Eye (tissue), 1 donor: ENCODE measurements around the gene CRYM.
"Not testable (repeated sequence)": the region's sequence is repeated elsewhere in the genome, so short reads cannot be mapped to it uniquely, and the experiment has no call there.

Experiments
- DNase-seq: peaks from one replicate; pipeline ENCODE4 v3.0.0-alpha.2; 2015

Gene CRYM

DNA sequence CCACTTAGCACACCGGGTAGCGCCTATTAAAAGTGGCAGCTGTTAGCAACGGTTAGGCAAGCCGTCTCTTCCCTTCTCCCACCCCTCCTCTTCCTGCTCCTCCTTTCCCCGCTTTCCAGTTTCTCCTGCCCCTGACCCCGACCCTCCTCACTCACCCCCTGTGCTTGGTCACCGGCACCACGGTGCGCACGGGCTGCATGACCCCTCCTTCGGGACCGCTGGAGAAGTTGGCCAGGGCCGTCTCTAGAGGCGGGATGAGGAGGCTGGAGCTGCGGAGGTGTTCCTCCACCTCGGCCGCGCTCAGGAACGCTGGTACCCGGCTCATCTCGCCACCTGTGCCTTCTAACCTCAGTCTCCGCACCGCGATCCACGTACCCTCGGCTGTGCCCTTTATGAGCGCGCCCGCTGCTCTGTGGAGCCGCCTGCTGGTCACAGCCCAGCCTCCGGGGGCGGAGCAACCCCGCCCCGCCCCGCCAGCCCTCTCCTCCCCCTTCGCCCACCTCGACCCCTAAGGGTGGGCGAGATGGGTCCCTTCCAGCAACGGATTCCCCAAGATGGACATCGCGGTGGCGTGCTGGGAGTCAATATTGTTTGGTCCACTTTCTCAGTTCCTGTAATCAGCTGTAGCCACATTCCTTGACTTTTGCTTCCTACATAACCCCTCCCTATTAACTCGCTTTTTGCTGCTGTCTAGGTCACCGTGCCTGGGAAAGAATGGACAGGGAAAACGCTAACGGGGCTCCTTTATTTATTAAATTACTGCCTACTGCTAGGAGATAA lies at the start of gene CRYM:
TSS of gene CRYM (minus strand) at position 364 of the 780 bp plus-strand sequence. CDS start at position 325, 39 bp downstream.
- peak; percentile 87 for DNase-seq

DNA sequence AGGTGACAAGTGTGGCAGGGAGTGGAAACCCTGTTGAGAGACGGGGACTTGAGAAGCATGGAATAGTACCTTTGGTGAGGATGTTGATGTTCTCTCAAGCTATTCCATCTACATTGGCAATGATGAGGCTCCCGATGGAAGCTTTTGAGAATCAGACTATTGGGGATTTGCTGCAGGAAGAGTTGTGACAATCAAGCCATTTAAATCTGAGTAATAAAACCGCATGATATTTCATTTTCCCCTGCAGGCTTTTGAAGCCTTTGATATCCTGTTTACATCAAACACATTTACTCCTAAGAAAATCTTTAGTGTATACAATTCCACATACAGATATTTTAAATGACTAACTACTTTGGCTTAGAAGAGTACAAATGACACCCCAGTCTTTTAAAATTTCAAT lies 49.0 kb upstream of the CRYM start:
- DNase-seq = no peak

DNA sequence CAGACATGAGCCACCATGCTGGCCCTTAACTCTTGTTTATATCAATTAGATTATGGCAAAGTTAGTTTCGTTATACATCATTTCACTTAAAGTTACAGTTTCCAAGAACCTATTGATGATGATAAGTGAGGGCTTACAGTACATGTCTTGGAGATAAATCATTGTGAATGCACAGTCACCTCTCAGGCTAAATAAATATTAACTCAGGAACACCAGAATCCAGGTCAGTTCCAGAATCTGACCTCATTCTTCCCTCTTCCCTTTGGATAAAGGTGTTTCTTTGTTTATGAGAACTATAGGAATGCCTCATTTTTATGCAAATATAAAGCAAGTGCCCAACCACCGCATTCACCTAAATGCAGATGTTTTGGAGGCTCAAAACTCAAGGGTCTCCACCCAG lies 48.4 kb upstream of the CRYM start:
- no peak for DNase-seq

DNA sequence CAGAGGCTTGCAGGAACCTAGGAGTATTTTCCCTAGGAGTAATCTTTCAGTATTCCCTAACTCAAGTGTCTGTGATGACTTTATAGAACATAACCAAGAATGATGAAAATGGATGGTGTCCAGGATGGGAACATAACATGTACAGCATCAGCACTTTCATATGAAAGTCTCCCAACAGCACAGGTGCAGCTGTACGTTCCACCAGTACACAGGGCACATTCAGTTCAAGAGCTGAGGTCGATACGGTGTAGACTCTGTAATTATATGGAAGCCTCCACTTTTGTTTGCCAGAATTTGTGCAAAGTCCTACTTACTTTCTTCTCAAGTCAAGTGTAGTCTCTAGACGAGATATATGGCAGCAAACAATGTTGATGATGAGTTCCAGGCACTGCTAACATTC lies 46.2 kb upstream of the CRYM start:
- no peak for DNase-seq

DNA sequence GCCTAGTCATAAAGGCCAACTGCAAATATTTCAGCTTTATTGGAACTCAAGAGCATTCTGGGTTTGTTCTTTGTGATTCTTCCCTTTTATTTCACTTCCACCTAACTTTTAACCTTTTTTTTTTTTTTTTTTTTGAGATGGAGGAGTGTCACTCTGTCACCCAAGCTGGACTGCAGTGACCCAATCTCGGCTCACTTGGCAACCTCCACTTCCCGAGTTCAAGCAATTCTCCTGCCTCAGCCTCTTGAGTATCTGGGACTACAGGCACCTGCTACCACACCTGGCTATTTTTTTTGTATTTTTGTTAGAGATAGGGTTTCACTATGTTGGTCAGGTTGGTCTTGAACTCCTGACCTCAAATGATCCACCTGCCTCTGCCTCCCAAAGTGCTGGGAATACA lies 44.2 kb upstream of the CRYM start:
- not testable (repeated sequence) for DNase-seq

DNA sequence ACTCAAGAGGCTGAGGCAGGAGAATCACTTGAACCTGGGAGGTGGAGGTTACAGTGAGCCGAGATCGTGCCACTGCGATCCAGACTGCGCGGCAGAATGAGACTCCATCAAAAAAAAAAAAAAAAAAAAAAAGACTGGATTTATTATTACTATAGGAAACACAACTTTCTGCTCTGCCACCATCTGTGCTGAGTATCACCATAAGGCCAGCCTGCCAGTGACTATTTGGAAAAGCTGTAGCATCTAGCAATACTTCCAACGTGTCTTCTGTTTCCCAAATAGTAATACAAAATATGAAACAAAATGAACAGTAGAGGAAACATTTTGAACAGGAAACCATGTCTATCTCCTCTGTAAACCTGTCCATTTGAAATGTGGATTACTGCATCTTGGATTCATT lies 43.6 kb upstream of the CRYM start:
- no peak for DNase-seq

DNA sequence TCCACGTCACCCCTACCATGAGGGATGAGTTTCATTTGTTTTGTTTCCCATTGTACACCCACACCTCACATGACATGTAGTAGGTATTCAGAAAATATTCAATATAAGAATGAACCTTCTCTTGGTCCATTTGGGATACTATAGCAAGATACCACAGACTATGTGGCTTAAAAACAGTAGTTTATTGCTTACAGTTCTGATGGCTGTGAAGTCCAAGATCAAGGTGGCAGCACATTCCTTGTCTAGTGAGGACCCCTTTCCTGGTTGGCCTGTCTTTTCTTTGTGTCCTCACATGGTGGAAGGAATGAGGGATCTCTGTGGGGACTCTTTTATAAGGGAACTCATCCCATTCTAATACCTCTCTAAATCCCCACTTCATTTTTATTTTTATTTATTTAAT lies 36.2 kb upstream of the CRYM start:
- DNase-seq = no peak

DNA sequence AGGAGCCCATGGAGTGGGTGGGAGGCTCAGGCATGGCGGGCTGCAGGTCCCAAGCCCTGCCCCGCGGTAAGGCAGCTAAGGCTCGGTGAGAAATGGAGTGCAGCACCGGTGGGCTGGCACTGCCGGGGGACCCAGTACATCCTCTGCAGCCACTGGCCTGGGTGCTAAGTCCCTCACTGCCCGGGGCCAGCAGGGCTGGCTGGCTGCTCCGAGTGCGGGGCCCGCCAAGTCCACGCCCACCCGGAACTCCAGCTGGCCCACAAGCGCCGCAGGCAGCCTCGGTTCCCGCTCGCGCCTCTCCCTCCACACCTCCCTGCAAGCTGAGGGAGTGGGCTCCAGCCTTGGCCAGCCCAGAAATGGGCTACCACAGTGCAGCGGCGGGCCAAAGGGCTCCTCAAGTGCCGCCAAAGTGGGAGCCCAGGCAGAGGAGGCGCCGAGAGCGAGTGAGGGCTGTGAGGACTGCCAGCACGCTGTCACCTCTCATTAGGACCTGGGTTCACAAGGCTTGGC lies 34.8 kb upstream of the CRYM start:
- DNase-seq = not testable (repeated sequence)

DNA sequence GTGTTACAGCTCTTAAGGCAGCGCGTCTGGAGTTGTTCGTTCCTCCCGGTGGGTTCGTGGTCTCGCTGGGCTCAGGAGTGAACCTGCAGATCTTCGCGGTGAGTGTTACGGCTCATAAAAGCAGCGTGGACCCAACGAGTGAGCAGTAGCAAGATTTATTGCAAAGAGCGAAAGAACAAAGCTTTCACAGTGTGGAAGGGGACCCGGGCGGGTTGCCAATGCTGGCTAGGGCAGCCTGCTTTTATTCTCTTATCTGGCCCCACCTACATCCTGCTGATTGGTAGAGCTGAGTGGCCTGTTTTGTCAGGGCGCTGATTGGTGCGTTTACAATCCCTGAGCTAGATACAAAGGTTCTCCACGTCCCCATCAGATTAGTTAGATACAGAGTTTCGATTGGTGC lies 34.0 kb upstream of the CRYM start:
- not testable (repeated sequence) for DNase-seq

DNA sequence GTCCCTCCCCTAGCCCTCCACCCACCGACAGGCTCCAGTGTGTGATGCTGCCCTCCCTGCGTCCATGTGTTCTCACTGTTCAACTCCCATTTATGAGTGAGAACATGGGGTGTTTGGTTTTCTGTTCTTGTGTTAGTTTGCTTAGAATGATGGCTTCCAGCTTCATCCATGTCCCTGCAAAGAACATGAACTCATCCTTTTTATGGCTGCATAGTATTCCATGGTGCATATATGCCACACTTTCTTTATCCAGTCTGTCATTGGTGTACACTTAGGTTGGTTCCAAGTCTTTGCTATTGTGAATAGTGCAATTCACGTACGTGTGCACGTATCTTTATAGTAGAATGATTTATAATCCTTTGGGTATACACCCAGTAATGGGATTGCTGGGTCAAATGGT lies 28.6 kb upstream of the CRYM start:
- not testable (repeated sequence) for DNase-seq

DNA sequence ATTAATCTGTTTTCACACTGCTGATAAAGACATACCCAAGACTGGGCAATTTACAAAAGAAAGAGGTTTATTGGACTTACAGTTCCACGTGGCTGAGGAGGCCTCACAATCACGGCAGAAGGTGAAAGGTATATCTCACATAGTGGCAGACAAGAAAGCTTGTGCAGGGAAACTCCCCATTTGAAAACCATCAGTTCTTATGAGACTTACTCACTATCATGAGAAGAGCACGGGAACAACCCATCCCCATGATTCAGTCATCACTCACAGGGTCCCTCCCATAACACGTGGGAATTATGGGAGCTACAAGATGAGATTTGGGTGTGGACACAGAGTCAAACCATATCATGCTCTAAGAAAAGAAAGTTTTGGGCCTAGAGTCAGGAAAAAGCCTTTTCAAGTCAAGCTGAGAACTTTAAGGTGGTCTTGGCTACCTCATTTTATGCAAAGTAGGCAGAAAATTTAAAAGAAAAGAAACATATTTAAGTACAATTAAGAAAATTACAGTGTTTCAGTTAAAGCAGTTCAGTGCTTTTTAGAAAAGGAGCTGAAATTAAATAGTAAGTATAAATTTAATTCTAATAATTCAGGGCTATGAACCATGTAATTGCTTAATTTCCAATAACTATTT lies 24.9 kb upstream of the CRYM start:
- DNase-seq = no peak

DNA sequence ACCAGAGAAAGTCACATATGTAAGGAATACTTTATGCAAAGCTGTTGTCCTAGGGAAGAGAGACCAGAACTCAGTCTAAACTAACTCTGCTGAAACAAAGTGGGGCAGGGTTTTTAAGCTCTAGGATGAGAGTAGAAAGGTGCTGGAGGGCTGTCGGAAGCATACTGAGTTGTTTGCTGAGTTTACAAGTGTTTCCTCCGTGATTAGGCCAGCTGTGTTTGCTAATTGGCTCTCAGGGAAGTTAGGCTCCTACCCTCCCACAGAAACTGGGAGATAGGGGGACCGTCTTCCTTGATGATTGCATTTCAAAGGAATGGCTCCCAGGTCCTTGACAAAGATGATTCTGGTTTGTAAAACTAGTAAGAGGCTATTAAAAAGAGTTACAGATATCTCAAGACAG lies 24.4 kb upstream of the CRYM start:
- no peak for DNase-seq

DNA sequence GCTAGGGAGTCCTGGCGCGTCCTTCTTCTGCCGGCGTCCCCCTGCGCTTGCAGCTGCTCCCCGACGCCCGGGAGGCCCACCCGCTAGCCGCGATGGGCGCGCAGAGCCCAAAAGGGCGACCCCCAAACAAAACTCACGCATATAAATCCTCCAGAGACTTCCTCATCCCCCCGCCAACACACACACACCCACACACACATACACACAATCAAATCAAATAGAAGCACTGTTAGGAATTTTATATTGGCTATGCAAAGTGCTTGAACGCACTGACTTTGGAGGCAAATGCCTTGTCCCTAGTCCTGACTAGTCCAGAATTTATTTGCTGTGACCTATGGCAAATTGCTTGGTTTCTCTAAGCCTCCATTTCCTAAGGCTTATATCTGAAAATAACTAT lies 23.8 kb upstream of the CRYM start:
- DNase-seq = no peak

DNA sequence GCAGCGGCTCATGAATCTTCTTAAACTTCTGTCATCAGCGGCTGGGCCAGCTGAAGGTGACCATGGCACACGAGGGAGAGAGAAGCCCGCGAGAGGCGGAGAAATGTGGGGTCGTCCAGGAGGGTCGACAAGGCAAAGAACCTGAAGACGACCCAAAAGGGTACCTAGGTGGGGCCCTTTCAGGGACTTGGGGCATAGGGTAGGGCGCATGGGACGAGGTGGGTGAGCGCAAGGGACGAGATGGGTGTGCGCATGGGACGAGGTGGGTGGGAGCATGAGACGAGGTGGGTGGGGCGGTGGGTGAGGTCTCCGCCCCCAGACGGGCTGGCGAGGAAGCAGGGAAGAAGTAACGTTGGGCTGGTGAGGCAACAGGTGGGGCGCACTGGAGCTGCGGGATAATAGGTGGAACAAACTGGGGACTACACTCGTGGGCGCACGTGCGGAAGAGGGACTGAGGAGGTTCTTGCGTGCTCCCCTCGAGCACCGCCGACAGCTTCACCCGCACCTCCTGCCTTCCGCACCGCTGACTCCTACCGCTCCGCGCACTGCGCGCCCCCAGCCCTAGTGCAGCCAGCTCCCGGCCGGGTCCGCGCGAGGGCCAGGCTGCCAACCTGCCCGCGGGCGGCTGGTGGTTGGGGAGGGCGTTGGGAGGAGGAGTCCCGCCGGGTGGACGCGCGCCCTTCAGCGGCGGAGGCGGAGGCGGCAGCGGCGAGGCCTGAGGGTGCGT lies 23.2 kb upstream of the CRYM start:
- DNase-seq = peak; percentile 73

DNA sequence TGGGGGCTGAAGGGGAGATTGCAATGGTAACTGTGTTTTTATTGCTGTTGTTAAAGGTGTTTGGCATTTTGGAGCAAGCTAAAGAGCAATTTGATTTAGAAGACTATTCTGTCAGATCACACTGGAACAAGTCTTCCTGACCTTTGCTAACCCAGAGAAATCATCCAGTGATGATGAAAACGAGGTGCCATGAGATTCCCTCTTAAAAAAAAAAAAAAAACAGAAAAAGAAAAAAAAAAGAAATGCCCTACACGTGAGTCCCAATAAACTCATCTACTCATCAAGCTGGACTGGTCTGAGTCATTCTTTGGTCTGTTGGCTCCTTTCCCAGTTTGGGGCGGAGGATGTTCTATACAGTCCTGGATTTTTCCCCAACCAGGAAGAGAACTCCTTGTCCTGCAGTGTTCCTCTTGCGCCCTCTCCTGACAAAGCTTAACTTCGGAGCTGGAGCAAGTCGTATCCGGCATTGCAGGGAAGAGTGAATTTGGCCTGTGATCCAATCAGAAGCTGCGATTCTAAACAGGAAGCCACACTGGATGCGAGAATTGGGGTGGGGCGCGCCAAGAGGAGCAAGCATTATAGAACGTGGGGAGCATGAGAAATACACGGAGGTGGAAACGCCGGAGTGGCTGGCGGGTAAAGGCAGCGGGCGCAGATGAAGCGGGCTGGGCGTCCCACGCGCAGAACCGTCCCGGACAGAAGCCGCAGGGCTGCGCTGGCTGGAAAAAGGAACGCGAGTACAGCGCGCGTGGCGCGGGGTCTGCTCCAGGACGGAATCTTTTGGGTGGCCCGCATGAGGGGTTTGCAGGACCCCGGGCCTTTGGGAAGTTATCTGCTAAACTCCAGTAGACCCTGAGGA lies 22.4 kb upstream of the CRYM start:
- DNase-seq = peak; percentile 98

DNA sequence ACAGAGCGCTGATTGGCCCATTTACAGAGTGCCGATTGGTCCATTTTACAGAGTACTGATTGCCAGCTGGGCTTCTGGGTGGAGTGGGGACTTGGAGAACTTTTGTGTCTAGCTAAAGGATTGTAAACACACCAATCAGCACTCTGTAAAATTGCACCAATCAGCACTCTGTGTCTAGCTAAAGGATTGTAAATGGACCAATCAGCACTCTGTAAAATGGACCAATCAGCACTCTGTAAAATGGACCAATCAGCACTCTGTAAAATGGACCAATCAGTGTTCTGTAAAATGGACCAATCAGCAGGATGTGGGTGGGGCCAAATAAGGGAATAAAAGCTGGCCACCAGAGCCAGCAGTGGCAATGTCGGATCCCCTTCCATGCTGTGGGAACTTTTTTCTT lies 11.7 kb upstream of the CRYM start:
- DNase-seq = not testable (repeated sequence)

DNA sequence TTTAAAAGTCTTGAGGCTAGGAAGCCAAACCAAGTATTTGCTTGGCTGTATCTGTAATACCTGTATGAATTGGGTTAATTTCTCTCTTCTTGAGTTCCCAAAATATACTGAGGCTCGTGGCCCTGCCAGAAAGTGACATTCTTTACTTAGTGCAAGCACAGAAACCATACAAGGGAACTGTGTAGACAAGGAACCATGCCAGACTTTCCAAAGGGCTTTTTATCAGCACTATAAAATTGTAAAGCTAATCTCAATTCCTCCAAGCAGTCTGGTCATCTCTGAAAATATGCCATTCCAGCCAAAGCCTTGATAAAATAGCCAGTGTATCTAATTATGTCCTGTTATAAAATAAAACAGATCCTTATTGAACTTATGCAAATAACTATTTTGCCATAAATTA lies 7.2 kb upstream of the CRYM start:
- no peak for DNase-seq

DNA sequence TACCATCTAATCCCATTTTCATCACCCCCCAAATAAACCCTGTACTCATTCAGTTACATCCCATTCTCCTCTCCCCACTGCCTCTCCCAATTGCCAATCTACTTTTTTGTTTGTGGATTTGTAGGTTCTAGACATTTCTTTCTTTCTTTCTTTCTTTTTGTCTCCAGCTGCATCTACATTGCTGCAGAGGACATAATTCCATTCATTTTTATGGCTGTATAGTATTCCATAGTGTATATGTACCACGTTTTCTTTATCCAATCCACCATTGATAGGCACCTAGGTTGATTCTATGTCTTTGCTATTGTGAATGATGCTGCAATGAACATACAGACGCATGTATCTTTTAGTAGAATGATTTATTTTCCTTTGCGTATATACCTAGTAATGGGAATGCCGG lies 6.3 kb upstream of the CRYM start:
- DNase-seq = no peak

DNA sequence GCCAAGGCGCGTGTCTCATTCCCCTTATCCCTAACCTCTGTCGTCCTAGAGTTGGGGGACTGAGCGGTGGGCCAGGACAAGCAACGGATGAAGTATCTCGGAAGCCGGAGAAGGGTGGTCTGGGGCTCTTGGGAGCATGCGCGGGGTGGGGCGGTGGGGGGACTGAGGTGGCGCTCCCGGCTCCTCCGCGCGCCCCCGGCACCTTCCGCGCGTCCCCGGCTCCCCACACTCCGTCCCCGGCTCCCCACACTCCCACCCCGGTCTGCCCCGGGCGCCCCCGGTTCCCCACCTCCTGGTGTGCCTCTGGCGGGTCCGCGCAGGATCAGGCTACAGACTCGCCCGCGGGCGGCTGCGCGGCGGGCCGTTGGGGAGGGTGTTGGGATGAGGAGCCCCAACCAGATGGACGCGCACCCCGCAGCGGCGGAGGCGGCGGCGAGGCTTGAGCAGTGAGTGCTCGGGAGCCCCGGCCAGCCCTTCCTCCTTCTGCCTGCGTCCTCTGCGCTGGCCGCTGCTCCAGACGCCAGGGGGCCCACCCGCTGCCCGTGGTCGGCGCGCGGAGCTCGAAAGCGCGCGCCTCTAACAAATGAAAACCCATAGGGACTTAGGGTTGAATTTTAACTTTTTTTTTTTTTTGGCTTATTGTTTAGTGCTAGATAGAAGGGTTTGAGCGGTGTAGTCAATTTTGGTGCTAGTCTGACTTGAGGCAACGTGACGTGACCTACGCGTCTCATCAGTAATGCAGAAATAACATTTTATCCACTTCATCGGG lies 5.6 kb upstream of the CRYM start:
- peak; percentile 90 for DNase-seq

DNA sequence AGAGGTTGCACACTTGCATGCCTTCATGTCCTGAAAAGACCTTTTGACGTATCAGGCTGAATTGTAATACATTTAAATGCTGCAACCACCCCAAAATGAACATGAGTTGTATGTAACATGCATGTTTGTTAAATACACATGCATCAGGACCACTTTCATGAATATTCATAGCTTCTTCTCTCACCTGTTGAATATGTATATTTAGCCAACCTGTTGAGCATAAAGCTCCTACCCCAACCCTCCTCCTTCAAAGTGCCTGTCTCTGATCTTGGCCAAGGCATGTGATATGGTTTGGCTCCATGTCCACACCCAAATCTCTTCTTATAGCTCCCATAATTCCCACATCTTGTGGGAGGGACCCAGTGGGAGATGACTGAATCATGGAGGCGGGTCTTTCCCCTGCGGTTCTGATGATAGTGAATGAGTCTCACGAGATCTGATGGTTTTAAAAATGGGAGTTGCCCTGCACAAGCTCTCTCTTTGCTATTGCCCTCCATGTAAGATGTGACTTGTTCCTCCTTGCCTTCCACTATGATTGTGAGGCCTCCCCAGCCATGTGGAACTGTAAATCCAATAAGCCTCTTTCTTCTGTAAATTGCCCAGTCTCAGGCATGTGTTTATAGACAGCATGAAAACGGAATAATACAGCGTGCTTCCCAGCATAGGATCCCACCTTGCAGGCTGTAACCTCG lies 3.8 kb upstream of the CRYM start:
- DNase-seq = no peak

DNA sequence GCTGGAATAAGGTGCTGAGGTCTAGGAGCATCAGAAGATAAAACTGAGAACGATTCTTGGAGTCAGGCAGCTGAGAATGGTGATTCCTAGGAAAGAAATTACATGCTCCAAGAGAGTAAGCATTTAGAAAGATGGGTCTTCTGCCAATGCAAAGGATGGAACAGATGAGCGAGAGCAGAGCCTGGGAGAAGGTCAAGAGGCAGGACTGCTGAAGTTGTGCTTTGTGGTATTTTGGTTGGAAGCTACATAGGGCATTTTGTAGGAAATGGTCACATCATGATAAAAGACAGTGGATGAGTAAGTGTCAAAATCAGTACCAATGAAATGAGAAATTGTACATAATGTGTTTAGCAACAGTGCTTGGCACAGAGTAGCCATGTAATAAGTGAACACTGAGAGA lies 1.4 kb upstream of the CRYM start:
- DNase-seq = no peak
